ENCODE results near the gene AGPAT3.
"Not testable (repeated sequence)": the region's sequence is repeated elsewhere in the genome, so short reads cannot be mapped to it uniquely, and the experiment has no call there.

Gene AGPAT3

GRCh38 chr21:43820466-43820865, 44.6 kb upstream of the AGPAT3 start:
- TF ChIP-seq CTCF (IDR thresholded peaks at IDR 0.05; ENCODE audit: low read depth, low read length, poor library complexity, severe bottlenecking) (no peak), EZH2phosphoT487 (IDR thresholded peaks at IDR 0.05; ENCODE audit: borderline replicate concordance, low read length) (no peak)
- H3K4me3 ChIP-seq (ENCODE audit: low read length), result no peak overlapping the region
- no peaks in the 10 kb centered on the region for H3K27me3 ChIP-seq (ENCODE audit: control insufficient read depth, low read length)
- no peaks in the 10 kb centered on the region for H3K79me2 ChIP-seq (ENCODE audit: control insufficient read depth, low read length)
- H3K27ac ChIP-seq (ENCODE audit: low read depth, low read length), result no peak overlapping the region
- H3K4me2 ChIP-seq (ENCODE audit: low read length), result no peak overlapping the region
- no peaks in the 10 kb centered on the region for H3K36me3 ChIP-seq (ENCODE audit: control insufficient read depth, low read length)
- peaks cover 33% of the 10 kb centered on the region for H3K4me1 ChIP-seq (ENCODE audit: control insufficient read depth, low read length)
- no peaks in the 10 kb centered on the region for H3K9me2 ChIP-seq (replicated peaks; ENCODE audit: control insufficient read depth, low read length)
- H3K9me3 ChIP-seq (ENCODE audit: control insufficient read depth, insufficient read depth, low read length), result no peaks in the 10 kb centered on the region
- no peaks in the 10 kb centered on the region for H4K20me1 ChIP-seq (ENCODE audit: control insufficient read depth, insufficient read depth, low read depth, low read length)
- H3F3A ChIP-seq (ENCODE audit: control insufficient read depth, insufficient read depth), result peaks cover 13% of the 10 kb centered on the region

- H3K27me3 ChIP-seq (ENCODE audit: control insufficient read depth, low read length); H3K4me2 ChIP-seq (ENCODE audit: low read length); H3K36me3 ChIP-seq (ENCODE audit: control insufficient read depth, low read length); H3K9me3 ChIP-seq (ENCODE audit: control insufficient read depth, insufficient read depth, low read length); H3K79me2 ChIP-seq (ENCODE audit: control insufficient read depth, low read length); H4K20me1 ChIP-seq (ENCODE audit: control insufficient read depth, insufficient read depth, low read depth, low read length); H3K9me2 ChIP-seq (replicated peaks; ENCODE audit: control insufficient read depth, low read length); H3K27ac ChIP-seq (ENCODE audit: low read depth, low read length); H3K4me3 ChIP-seq (ENCODE audit: low read length): not testable (repeated sequence)
- H3K4me1 ChIP-seq (ENCODE audit: control insufficient read depth, low read length), result peaks cover 25% of the 10 kb centered on the region
- peaks cover 12% of the 10 kb centered on the region for H3F3A ChIP-seq (ENCODE audit: control insufficient read depth, insufficient read depth)
Measured at GRCh38 chr21:43822166-43822565, 42.9 kb upstream of the AGPAT3 start.

GRCh38 chr21:43822741-43823140, 42.3 kb upstream of the AGPAT3 start:
- H3K9me2 ChIP-seq (replicated peaks; ENCODE audit: control insufficient read depth, low read length); H4K20me1 ChIP-seq (ENCODE audit: control insufficient read depth, insufficient read depth, low read depth, low read length); H3K9me3 ChIP-seq (ENCODE audit: control insufficient read depth, insufficient read depth, low read length); H3K27me3 ChIP-seq (ENCODE audit: control insufficient read depth, low read length); H3K4me3 ChIP-seq (ENCODE audit: low read length); H3K27ac ChIP-seq (ENCODE audit: low read depth, low read length); H3K4me2 ChIP-seq (ENCODE audit: low read length); H3K79me2 ChIP-seq (ENCODE audit: control insufficient read depth, low read length); H3K36me3 ChIP-seq (ENCODE audit: control insufficient read depth, low read length): not testable (repeated sequence)
- peaks cover 12% of the 10 kb centered on the region for H3F3A ChIP-seq (ENCODE audit: control insufficient read depth, insufficient read depth)
- H3K4me1 ChIP-seq (ENCODE audit: control insufficient read depth, low read length), result peaks cover 20% of the 10 kb centered on the region

DNA sequence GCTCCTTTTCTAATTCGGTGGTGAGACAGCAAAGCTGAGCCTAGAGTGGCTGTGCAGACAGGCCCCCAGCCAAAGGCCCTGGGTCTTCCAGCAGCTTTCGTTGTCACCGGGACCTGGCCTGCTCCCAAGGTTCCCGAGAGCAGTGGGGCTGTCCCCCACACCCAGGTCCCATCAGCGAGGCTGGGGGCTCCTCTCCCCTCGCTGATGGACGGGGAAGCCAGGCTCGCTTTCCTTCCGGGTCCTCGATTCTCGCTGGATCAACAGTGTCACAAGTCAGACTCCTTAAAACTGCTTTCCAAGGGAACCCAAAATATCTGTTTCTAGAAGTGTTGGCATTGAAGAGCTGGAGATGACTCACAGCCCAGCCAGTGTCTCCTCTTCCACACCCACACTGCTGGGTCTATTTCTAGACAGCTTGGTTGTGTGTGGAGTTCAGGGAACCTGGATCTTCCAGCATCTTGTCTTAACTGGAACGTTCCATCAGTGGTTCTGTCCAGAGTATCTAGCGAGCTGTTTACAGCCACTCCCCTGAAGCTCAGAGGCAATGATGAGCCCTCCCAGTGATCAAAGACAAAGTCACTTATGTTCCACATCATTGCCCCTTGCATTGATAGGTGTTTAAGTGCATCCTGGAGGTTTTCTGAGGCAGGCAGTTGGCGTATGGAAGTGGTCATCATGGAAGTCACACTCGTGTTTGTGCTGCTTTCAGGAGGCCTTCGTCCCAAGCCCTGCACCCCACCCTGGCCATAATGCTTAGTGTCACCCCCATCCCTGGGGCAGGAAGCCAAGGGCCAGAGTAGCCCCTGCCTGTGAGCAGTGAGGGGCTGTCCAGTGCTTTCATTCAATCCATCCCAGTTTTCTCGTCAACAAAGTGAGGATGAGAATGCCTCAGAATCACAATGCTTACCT, 40.4 kb upstream of the AGPAT3 start:
- Histone ChIP-seq H4K20me1 (ENCODE audit: control insufficient read depth, insufficient read depth, low read depth, low read length) (no peaks in the 10 kb centered on the region), H3K27me3 (ENCODE audit: control insufficient read depth, low read length) (no peaks in the 10 kb centered on the region), H3K27ac (ENCODE audit: low read depth, low read length) (no peak overlapping the region), H3K4me3 (ENCODE audit: low read length) (no peak overlapping the region), H3K4me2 (ENCODE audit: low read length) (no peak overlapping the region), H3K79me2 (ENCODE audit: control insufficient read depth, low read length) (no peaks in the 10 kb centered on the region), H3K36me3 (ENCODE audit: control insufficient read depth, low read length) (no peaks in the 10 kb centered on the region), H3K4me1 (ENCODE audit: control insufficient read depth, low read length) (peaks cover 1% of the 10 kb centered on the region; the same call in 1 of the 2 replicates), H3K9me2 (replicated peaks; ENCODE audit: control insufficient read depth, low read length) (no peaks in the 10 kb centered on the region), H3F3A (ENCODE audit: control insufficient read depth, insufficient read depth) (no peaks in the 10 kb centered on the region), H3K9me3 (ENCODE audit: control insufficient read depth, insufficient read depth, low read length) (no peaks in the 10 kb centered on the region)
- TF ChIP-seq CTCF (IDR thresholded peaks at IDR 0.05; ENCODE audit: low read depth, low read length, poor library complexity, severe bottlenecking) (no peak), EZH2phosphoT487 (IDR thresholded peaks at IDR 0.05; ENCODE audit: borderline replicate concordance, low read length) (no peak)
